ENCODE results near the gene VOPP1.
"Not testable (repeated sequence)": the region's sequence is repeated elsewhere in the genome, so short reads cannot be mapped to it uniquely, and the experiment has no call there.

Gene VOPP1

DNA sequence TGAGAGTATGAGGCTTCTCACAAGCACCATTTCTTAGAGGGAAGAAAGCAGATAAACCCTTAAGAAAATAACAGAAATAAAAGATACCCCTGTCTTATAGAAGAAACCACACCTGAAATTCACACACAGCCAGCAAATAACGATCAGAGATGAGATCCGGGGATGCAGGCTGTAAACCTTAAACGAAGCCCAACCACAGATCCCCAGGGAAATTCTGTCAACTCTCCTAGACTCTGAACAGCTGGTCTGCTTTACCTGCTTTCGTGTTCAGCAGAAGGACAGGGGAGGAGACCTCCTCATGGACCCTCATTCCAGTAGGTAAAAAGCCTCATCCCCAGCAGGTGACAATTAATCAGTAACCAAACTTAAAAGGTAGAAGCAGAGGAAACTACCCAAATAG is 45.0 kb downstream of the VOPP1 start:
- no peak for DNase-seq

DNA sequence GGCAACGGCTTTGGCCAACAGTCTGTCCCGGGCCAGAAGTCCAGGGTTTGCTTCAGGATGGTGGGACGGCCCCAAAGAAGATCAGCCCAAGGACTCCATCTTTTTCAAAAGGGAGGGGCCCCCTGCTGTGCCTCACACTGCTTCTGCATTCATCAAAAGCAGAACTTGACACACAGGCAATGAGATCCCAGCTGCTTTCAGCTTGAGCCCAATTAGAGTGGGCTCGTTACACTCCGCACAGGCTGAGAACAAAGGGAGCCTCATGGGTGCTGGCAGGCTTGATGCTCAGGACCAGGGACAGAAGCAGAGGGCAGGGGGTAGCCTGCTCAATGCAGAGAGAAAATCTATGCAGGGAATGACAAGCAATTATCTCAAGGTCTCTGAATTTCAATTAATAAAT is 45.5 kb downstream of the VOPP1 start:
- DNase-seq, result no peak

- DNase-seq, result no peak
Observed at GRCh38 chr7:55526329-55526728, 46.0 kb downstream of the VOPP1 start.

- no peak for DNase-seq
Observed at GRCh38 chr7:55524558-55525310, 47.6 kb downstream of the VOPP1 start.

DNA sequence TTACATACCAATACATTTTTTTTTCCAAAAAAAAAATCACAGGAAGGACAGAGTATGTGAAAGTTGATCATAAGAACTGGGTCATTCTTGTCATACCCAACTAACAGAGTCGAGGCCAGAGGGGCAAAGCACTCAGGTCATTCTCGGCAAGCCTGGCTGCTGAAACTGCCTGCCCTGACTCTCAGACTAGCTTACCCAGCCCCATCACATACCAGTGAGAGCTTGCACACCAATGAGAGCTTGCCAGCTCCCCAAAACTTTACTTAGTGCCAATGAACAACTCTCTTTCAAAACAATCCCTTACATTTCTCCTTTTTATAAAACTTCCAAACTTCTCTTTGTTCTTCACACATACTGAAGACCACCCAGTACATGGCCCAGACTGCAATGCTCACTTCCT is 48.9 kb downstream of the VOPP1 start:
- DNase-seq, result no peak

- DNase-seq, result no peak
Observed at GRCh38 chr7:55521917-55522902, 50.1 kb downstream of the VOPP1 start.

DNA sequence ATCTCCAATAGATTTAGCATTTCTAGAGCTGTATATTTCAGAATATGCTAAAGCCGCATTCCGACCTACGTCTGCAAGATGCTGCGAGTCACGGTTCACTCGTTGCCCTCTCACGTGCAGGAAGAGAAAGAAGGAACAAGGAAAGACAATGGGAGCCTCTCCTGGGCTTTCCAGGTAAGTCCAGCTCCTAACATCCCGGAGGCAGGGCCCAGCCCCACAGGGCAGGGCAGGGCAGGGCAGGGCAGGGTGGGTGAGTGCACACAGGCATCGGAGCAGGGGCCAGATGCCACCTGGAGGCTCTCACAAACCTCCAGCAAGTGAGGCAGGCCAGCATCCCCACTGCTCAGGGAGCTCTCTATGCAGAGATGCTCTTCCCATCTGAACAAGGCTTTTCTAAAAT is 50.8 kb downstream of the VOPP1 start:
- no peak for DNase-seq

- no peak for DNase-seq
Observed at GRCh38 chr7:55520426-55521140, 51.7 kb downstream of the VOPP1 start.

- DNase-seq, result no peak
Observed at GRCh38 chr7:55518836-55519235, 53.5 kb downstream of the VOPP1 start.

GRCh38 chr7:55517936-55518689 is 54.2 kb downstream of the VOPP1 start:
- no peak for DNase-seq

GRCh38 chr7:55517191-55517633 is 55.1 kb downstream of the VOPP1 start:
- no peak for DNase-seq

- DNase-seq, result no peak
Observed at GRCh38 chr7:55516409-55516808, 55.9 kb downstream of the VOPP1 start.

DNA sequence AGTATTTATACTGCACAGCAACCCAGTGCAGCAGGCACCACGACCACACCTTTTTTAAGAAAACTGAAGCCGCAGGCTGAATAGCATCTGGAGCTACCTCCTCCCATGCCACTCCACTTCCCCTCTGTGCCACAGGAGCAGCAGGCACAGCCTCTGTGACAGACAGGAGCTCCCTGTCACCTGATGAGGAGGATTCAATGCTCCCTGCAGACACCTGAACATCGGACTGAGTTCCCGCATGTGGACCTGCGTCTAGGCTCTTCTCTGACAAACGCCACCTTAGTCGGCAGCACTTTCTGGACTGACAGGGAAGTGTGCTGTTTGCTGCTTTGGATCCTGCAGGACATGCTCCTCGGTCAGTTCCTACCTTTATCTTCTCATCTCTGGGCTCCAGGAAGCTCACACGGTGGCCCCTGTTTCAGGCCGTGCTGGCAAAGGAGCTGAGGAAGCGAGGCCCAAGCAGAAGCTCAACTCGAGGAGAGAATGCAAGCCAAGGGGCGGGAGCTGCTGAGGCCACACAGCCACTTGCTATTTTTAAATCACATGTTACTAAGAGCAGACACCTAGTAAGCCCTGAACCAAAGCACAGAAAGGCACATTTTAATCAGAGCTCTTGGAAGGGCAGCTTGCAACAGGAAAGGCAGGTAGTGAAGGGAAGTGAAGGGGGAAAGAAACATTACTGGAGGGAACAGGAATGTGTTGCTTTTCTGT is 56.6 kb downstream of the VOPP1 start:
- DNase-seq, result no peak

GRCh38 chr7:55514546-55515265 is 57.6 kb downstream of the VOPP1 start:
- DNase-seq, result no peak

GRCh38 chr7:55513868-55514267 is 58.4 kb downstream of the VOPP1 start:
- DNase-seq, result no peak

- DNase-seq, result no peak
Observed at GRCh38 chr7:55512635-55513191, 59.6 kb downstream of the VOPP1 start.

DNA sequence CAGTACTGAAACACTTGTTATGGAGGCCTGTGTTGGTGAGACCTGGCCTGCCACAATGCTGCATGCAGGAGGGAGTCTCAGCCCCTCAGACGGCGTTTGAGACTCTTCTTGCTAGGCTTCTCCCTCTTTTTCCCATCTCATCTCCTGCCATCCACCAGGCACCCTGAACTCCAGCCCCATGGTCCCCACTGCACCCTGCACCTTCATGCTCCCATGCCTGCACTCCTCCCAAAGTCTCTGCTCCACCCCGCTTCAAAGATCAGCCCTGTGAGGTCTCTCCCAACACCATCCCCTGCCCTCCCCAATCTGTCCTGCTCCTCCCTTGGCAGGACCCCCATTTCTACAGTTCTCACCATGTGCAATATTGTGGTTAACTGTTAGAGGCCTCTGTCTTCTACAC is 61.7 kb downstream of the VOPP1 start:
- no peak for DNase-seq

- not testable (repeated sequence) for DNase-seq
Observed at GRCh38 chr7:55510206-55510605, 62.1 kb downstream of the VOPP1 start.

DNA sequence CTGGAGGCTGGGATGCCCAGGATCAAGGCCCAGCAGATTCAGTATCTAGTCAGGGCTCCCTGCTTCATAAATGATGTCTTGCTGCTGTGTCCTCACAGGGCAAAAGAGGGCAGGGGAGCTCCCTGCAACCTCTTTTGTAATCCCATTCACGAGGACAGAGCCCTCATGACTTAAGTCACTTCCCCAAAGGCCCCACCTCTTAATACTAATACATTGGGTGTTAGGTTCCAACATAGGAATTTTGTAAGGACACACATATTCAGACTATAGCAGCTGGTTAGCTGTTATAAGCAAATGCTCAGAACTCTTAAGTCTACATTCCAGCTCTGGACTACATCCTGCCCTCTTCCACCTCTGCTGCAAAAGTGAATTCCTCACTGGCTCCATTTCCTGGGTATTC is 63.0 kb downstream of the VOPP1 start:
- no peak for DNase-seq

DNA sequence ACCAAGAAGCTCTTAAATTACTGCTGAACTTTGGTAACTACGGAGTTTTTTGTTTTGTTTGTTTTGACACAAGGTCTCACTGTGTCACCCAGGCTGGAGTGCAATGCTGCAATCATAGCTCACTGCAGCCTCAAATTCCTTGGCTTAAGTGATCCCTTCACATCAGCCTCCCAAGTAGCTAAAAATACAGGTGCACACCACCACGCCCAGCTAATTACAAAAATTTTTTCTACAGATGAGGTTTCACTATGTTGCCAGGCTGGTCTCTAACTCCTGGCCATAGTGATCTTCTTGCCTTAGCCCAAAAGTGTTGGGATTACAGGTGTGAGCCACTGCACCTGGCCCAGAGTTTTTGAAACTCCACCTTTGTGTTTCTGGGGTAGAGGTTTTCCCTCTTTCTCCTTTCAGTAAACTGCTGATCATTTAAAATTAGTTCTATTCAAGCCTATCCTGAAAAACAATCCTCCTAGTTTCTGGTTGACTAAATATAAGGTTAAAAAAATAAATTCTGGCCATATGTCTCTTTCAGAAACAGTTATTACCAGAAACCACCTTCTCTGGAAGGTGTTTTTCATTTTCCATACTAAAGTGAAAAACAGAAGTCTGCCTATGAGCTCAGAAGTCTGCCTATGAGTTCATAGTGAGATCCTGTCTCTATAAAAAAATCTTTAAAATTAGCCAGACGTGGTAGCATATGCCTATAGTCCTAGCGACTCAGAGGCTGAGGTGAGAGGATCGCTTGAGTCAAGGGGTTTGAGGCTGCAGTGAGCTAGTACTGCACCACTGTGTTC is 63.9 kb downstream of the VOPP1 start:
- no peak for DNase-seq
